Measurements from ENCODE around the gene MOB3B.

DNA sequence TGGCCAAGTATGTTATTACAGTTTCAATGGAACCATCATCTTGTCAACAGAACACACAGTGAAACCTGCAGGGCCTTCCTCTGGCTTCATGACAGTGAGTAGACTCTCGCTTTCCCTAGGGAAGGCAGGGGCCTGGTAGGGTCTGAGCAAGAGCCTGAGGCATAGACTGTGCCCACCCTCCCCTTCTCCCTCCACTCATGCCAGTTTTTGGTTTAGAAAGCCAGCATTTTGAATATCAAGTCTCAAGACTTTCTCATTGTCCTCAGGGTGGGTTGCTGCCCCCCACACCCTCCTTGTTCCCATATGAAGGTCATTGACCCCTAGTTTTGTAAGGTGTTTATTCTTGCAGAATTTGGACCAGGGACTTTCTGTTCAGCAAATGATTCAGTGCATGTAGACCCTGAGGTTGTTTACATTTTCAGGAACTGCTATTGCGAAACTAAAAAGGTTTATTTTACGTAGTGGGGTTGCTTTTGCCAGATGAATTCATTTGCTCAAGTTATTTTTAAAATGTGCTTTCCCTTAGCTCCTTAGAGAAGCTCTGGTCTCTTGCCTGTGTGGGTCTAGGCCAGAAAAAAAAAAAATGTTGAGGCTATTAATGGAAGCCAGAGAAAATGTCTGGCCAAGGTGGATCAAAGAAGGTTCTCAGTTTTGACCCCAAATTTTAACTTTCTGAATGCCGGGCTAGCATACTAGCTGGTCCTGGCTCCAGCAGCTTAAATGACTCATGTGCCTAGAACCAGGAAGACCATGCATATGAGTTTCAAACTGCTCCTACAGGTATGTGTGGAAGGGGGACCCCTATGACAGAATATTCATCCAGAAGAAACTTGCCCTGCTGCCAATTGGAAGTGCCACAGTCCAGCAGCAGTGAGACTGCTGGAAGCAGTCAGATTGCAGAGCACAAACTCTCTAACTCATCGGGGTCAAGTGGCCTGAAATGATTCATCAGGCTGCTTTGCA, 10.1 kb upstream of the MOB3B start:
- TF ChIP-seq POLR2AphosphoS5 (IDR thresholded peaks at IDR 0.05; ENCODE audit: low read depth, low read length) = no peak
- TF ChIP-seq, protein P1, sequence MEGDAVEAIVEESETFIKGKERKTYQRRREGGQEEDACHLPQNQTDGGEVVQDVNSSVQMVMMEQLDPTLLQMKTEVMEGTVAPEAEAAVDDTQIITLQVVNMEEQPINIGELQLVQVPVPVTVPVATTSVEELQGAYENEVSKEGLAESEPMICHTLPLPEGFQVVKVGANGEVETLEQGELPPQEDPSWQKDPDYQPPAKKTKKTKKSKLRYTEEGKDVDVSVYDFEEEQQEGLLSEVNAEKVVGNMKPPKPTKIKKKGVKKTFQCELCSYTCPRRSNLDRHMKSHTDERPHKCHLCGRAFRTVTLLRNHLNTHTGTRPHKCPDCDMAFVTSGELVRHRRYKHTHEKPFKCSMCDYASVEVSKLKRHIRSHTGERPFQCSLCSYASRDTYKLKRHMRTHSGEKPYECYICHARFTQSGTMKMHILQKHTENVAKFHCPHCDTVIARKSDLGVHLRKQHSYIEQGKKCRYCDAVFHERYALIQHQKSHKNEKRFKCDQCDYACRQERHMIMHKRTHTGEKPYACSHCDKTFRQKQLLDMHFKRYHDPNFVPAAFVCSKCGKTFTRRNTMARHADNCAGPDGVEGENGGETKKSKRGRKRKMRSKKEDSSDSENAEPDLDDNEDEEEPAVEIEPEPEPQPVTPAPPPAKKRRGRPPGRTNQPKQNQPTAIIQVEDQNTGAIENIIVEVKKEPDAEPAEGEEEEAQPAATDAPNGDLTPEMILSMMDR (IDR thresholded peaks at IDR 0.05) = no peak
- TF ChIP-seq SIN3A (IDR thresholded peaks at IDR 0.05; ENCODE audit: borderline replicate concordance, insufficient read depth, low read depth, low read length) = no peak
- TF ChIP-seq, protein P2, sequence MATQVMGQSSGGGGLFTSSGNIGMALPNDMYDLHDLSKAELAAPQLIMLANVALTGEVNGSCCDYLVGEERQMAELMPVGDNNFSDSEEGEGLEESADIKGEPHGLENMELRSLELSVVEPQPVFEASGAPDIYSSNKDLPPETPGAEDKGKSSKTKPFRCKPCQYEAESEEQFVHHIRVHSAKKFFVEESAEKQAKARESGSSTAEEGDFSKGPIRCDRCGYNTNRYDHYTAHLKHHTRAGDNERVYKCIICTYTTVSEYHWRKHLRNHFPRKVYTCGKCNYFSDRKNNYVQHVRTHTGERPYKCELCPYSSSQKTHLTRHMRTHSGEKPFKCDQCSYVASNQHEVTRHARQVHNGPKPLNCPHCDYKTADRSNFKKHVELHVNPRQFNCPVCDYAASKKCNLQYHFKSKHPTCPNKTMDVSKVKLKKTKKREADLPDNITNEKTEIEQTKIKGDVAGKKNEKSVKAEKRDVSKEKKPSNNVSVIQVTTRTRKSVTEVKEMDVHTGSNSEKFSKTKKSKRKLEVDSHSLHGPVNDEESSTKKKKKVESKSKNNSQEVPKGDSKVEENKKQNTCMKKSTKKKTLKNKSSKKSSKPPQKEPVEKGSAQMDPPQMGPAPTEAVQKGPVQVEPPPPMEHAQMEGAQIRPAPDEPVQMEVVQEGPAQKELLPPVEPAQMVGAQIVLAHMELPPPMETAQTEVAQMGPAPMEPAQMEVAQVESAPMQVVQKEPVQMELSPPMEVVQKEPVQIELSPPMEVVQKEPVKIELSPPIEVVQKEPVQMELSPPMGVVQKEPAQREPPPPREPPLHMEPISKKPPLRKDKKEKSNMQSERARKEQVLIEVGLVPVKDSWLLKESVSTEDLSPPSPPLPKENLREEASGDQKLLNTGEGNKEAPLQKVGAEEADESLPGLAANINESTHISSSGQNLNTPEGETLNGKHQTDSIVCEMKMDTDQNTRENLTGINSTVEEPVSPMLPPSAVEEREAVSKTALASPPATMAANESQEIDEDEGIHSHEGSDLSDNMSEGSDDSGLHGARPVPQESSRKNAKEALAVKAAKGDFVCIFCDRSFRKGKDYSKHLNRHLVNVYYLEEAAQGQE (IDR thresholded peaks at IDR 0.05; ENCODE audit: insufficient read depth in 1 of 2, low read depth in 2 of 2, low read length in 1 of 2) = no peak
- TF ChIP-seq TCF7L2 (IDR thresholded peaks at IDR 0.05; ENCODE audit: low read depth, low read length) = no peak

All from Panc1 (cell line).